Tibial nerve (tissue), 4 donors: ENCODE results near the gene ADGRB3. TPM values are rescaled to one million over a fixed set of nuclear protein-coding genes. Genes with fewer than 3 reads are reported as not detected.

Source experiments
- DNase-seq, 2 donors: peaks; one replicate each; pipeline ENCODE4 v3.0.0-alpha.2; 2019; ENCODE audit warnings: low spot score in 2 of 2
- H3K27ac ChIP-seq, 4 donors: fragments of 200-600 bp; sonication (generic) in 3 of 4; one replicate each; pipeline ENCODE4 v1.5.1; 2017 to 2019; ENCODE audit warnings: mild to moderate bottlenecking in 1 of 4
- H3K27me3 ChIP-seq, 2 donors: fragments of 200-600 bp; sonication (generic) in 1 of 2; one replicate each; pipeline versions ENCODE4 v1.5.1 to v1.6.0; 2017 to 2019
- H3K36me3 ChIP-seq, 3 donors: fragments of 200-600 bp; sonication (generic); one replicate each; pipeline ENCODE4 v1.5.1; 2018 to 2019
- H3K4me1 ChIP-seq, 4 donors: fragments of 200-600 bp; sonication (generic) in 3 of 4; one replicate each; pipeline ENCODE4 v1.5.1; 2017 to 2019
- H3K4me3 ChIP-seq, 4 donors: fragments of 200-600 bp; sonication (generic) in 3 of 4; one replicate each; pipeline ENCODE4 v1.5.1; 2017 to 2019; ENCODE audit warnings: mild to moderate bottlenecking in 1 of 4, moderate library complexity in 1 of 4
- H3K9me3 ChIP-seq, 4 donors: fragments of 200-600 bp; sonication (generic) in 3 of 4; one replicate each; pipeline ENCODE4 v1.5.1; 2017 to 2019
- EP300 ChIP-seq, 2 donors: sonication (generic); formaldehyde crosslinking; IDR thresholded peaks; one replicate each; pipeline ENCODE4 v1.6.1; 2017; ENCODE audit warnings: antibody characterized with exemption in 2 of 2, mild to moderate bottlenecking in 1 of 2
- POLR2A ChIP-seq, 2 donors: fragments of 450-650 bp; IDR thresholded peaks; one replicate each; pipeline ENCODE4 v1.6.1; 2017; ENCODE audit warnings: antibody characterized with exemption in 2 of 2, mild to moderate bottlenecking in 2 of 2, moderate library complexity in 2 of 2
- WGBS, 2 donors: methylation state at CpG; one replicate each; pipeline ENCODE4 v1.1.5; 2018; 5-methylcytosine and 5-hydroxymethylcytosine counted together
- total RNA-seq, 4 donors: library from RNA; depleted of rRNA; stranded (reverse); fragments of >200 nt; gene quantifications; one replicate each; pipeline ENCODE4 v1.1.0, GENCODE V29; 2016
- TF ChIP-seq, protein P1 (sequence below), 5 experiments: fragments of 200-600 bp in 3 of 5; fragments of 450-650 bp in 2 of 5; sonication (generic) in 3 of 5; IDR thresholded peaks; one replicate each; pipeline ENCODE4 v1.5.1; 2016 to 2019; ENCODE audit warnings: antibody characterized with exemption in 5 of 5, mild to moderate bottlenecking in 3 of 5, moderate library complexity in 2 of 5

Gene ADGRB3
- total RNA-seq, 4 donors from 2014 or later, result 9.0 to 17.9 (median 11.4) TPM

DNA sequence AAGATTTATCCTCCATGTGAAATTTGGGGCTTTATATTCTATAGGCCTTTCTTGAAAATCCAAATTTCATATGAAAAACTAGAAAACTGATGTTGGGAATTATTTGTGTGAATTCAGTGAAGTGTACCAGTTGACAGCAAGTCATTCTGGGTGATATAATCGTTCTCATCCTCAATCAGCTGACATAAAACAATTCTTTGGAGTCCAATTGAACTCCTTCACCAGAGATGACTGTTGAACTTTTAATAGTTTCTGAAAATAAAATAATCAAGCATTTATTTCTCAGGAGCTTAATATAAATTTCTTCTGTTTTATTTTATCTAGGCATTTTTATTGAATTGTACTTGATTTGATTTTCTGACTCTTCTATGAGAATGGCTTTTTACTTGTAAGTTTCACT lies 92.6 kb downstream of the ADGRB3 start:
- H3K4me1 ChIP-seq, result peaks cover 0 to 24% (median 4%) of the 10 kb centered on the region in 4 donors
- TF ChIP-seq EP300 (IDR thresholded peaks at IDR 0.05) (no peak), POLR2A (IDR thresholded peaks at IDR 0.05) (no peak)
- TF ChIP-seq, protein P1, sequence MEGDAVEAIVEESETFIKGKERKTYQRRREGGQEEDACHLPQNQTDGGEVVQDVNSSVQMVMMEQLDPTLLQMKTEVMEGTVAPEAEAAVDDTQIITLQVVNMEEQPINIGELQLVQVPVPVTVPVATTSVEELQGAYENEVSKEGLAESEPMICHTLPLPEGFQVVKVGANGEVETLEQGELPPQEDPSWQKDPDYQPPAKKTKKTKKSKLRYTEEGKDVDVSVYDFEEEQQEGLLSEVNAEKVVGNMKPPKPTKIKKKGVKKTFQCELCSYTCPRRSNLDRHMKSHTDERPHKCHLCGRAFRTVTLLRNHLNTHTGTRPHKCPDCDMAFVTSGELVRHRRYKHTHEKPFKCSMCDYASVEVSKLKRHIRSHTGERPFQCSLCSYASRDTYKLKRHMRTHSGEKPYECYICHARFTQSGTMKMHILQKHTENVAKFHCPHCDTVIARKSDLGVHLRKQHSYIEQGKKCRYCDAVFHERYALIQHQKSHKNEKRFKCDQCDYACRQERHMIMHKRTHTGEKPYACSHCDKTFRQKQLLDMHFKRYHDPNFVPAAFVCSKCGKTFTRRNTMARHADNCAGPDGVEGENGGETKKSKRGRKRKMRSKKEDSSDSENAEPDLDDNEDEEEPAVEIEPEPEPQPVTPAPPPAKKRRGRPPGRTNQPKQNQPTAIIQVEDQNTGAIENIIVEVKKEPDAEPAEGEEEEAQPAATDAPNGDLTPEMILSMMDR (IDR thresholded peaks at IDR 0.05), result no peak
- H3K9me3 ChIP-seq, result no peaks in the 10 kb centered on the region
- H3K27me3 ChIP-seq, result no peaks in the 10 kb centered on the region
- no peak for DNase-seq
- 19 to 27% methylated on average over 1 of the region's 1 CpG for WGBS, 2 donors
- H3K4me3 ChIP-seq, result no peak overlapping the region
- no peak overlapping the region for H3K27ac ChIP-seq
- no peaks in the 10 kb centered on the region for H3K36me3 ChIP-seq

DNA sequence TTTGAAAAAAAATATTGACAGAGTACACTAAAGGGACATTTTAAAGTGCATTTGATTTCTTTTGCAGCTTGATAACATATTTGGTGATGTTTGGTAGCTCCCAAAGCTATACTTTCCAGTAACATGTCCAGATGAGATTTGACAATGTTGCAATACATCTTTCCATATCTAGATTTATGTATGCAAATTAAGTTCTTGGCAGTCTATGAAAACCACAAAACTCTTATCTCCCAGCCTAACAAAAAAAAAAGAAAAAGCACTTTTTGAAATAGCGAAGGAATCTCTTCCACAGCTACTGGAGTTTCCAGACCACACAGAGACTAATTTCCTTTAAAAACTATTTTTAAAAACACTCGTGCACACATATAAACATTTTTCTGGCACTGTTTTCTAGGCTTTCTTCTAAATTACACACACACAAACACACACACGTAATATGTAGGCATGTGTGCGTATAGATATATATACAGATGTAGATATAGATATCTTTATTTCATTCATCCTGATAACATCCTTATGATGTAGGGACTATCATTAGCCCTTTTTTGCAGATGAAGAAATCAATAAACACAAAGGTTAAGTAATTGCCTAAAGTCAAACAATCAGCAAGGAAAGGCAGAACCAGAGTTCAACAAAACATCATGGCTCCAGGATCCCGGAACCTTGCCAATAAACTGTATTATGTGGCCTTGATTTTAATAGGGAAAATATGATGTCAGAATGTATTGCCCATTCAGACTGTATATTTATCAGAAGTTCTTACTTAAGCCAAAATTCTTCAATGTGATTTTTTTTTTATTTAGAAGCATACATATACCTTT lies 93.3 kb downstream of the ADGRB3 start:
- Histone ChIP-seq H3K36me3 (no peaks in the 10 kb centered on the region), H3K9me3 (no peaks in the 10 kb centered on the region), H3K4me3 (no peak overlapping the region), H3K27me3 (no peaks in the 10 kb centered on the region), H3K4me1 (peaks cover 0 to 24% (median 4%) of the 10 kb centered on the region in 4 donors), H3K27ac (no peak overlapping the region)
- DNase-seq, result no peak
- WGBS, 2 donors, result 25 to 32% methylated on average over 5 of the region's 5 CpGs
- TF ChIP-seq EP300 (IDR thresholded peaks at IDR 0.05), result no peak
- TF ChIP-seq POLR2A (IDR thresholded peaks at IDR 0.05), result no peak
- TF ChIP-seq, protein P1 (IDR thresholded peaks at IDR 0.05), result no peak

DNA sequence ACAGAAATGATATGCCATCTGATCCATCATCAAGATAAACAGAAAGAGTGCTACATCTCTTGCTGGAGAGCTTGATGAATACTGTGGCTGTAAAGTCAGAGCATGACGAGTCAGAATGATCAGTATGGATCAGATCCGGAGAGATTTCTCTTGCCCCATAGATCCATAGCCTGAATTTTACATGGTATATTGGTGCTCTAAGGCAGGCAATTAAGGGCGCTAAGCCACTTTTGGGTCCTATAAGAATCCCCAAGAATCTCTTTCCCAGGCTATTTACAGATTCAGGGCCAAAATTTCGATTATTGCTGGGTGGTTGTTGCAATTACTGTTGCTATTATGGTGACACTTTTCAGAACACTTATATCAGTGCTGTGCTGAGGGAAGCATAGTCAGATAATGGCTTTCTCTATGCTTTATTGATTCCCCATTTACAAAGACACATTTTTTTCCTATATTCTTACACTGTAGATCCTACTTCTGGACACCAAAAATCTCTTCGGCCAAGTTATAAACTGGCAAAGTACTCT lies 94.4 kb downstream of the ADGRB3 start:
- TF ChIP-seq POLR2A (IDR thresholded peaks at IDR 0.05) (no peak), EP300 (IDR thresholded peaks at IDR 0.05) (no peak)
- TF ChIP-seq, protein P1 (IDR thresholded peaks at IDR 0.05), result no peak
- Histone ChIP-seq H3K36me3 (no peaks in the 10 kb centered on the region), H3K27ac (no peak overlapping the region), H3K4me1 (peaks cover 0 to 24% (median 4%) of the 10 kb centered on the region in 4 donors), H3K4me3 (no peak overlapping the region), H3K9me3 (no peaks in the 10 kb centered on the region), H3K27me3 (no peaks in the 10 kb centered on the region)
- 67% methylated on average over 5 of the region's 5 CpGs for WGBS, 2 donors
- no peak for DNase-seq

DNA sequence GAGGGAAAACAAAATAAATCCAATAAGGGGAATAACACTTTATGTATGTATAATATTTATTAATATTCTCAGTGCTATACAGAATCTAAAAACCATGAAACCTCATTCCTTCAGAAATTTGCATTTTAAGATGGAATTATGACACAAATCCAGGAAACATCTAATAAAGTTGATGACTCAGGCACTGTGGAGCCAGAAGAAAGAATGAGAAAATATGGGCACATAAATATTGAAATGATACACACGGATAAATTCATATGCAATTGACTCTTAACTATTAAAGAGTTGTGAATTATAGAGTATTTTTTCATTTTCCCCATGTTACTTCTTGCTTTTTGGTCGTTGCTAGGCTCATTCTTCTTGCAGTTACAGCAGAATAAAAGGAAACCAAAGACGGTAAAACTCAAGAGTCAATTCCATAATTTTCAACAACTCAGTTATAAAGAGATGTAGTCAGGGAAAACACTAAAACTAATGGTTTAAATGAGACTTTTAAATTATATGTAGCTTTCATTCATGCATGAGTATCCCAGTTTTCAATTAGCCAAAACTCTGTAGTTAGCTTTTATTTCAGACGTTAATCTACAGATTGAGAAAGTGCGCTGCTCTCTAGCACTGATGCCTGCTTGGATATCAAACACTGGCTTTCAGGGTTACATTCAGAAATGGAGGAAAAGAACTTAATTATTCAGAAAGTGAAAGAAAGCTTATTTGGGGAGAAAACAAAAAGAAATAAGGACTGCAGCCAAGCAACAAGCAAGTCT lies 95.4 kb downstream of the ADGRB3 start:
- DNase-seq, result no peak
- no peak overlapping the region for H3K27ac ChIP-seq
- peaks cover 0 to 24% (median 4%) of the 10 kb centered on the region in 4 donors for H3K4me1 ChIP-seq
- H3K27me3 ChIP-seq, result no peaks in the 10 kb centered on the region
- no peaks in the 10 kb centered on the region for H3K36me3 ChIP-seq
- no peaks in the 10 kb centered on the region for H3K9me3 ChIP-seq
- peak overlapping the region in 1 of 4 donors; percentile 13 for H3K4me3 ChIP-seq
- TF ChIP-seq, protein P1 (IDR thresholded peaks at IDR 0.05), result no peak
- no peak for TF ChIP-seq POLR2A (IDR thresholded peaks at IDR 0.05)
- no peak for TF ChIP-seq EP300 (IDR thresholded peaks at IDR 0.05)
- 47% methylated on average over 5 of the region's 5 CpGs for WGBS, 2 donors
